ENCODE results near the gene C5orf52.
"Not testable (repeated sequence)": the region's sequence is repeated elsewhere in the genome, so short reads cannot be mapped to it uniquely, and the experiment has no call there.

The C5orf52 gene

GRCh38 chr5:157727858-157728257 is 56.5 kb downstream of the C5orf52 start:
- not testable (repeated sequence) for DNase-seq
